GM12878 (cell line): Measurements from ENCODE around the gene MYMK. TPM values are rescaled to one million over a fixed set of nuclear protein-coding genes. Genes with fewer than 3 reads are reported as not detected.

Source experiments
- ATAC-seq: fragments of 200-7000 bp; cut with Tn5 transposase; 3 replicates; pipeline ENCODE4 v1.9.1; 2020; ENCODE audit warnings: mild to moderate bottlenecking, moderate library complexity
- BruUV-seq: library from RNA; stranded (reverse); fragments of 400-500 nt; replicated peaks from 2 replicates; lab custom pipeline; 2021; lab: Mats Ljungman, UMichigan
- CTCF ChIA-PET: fragments of 300-600 bp; sonication (Branson Sonifier 250); formaldehyde crosslinking; extraction: SDS; loops from one replicate; lab custom pipeline; 2021; ENCODE audit warnings: inconsistent platforms; lab: Yijun Ruan, JAX
- POLR2A ChIA-PET: fragments of 350-600 bp; formaldehyde crosslinking; extraction: SDS; loops from one replicate; lab custom pipeline; 2021; ENCODE audit warnings: inconsistent platforms; lab: Charles Lee
- RAD21 ChIA-PET: fragments of 300-600 bp; sonication (Branson Sonifier 250); formaldehyde crosslinking; loops from one replicate; lab custom pipeline; 2023; ENCODE audit warnings: antibody characterized with exemption; ENCODE audit not compliant: unreplicated experiment; lab: Charles Lee
- SMC1A ChIA-PET: fragments of 300-600 bp; sonication (Branson Sonifier 250); formaldehyde crosslinking; loops from one replicate; lab custom pipeline; 2023; ENCODE audit not compliant: unreplicated experiment, uncharacterized antibody; lab: Charles Lee
- DNase-seq: peaks from one replicate; pipeline ENCODE4 v3.0.0-alpha.2; 2011; ENCODE audit warnings: low read depth, low spot score
- FAIRE-seq: peaks from 3 replicates; lab custom pipeline; 2011; peaks lifted over from hg19 to GRCh38; lab: Jason Lieb, UNC
- H2AFZ ChIP-seq: 2 replicates; pipeline ENCODE4 v1.6.0; 2011; ENCODE audit warnings: low read depth, low read length, control low read depth; ENCODE audit not compliant: control insufficient read depth
- H3K27ac ChIP-seq: 2 replicates; pipeline ENCODE4 v1.5.1; 2011; ENCODE audit warnings: control low read depth; ENCODE audit not compliant: control insufficient read depth, insufficient read depth
- H3K27me3 ChIP-seq, 2 experiments: replicated peaks in 1 of 2; 2 replicates each; pipeline versions ENCODE4 v1.6.0 to v1.6.1; 2011; ENCODE audit warnings: low read length in 1 of 2; ENCODE audit not compliant: control insufficient read depth in 2 of 2, insufficient read depth in 2 of 2
- H3K36me3 ChIP-seq, 2 experiments: 2 replicates each; pipeline ENCODE4 v1.5.1; 2011; ENCODE audit warnings: low read length in 1 of 2; ENCODE audit not compliant: control insufficient read depth in 2 of 2, insufficient read depth in 2 of 2
- H3K4me1 ChIP-seq: 2 replicates; pipeline ENCODE4 v1.6.1; 2011; ENCODE audit warnings: mild to moderate bottlenecking, low read length, moderate library complexity, mixed read lengths; ENCODE audit not compliant: control insufficient read depth, insufficient read depth
- H3K4me2 ChIP-seq: 2 replicates; pipeline ENCODE4 v1.6.0; 2011; ENCODE audit warnings: control low read depth; ENCODE audit not compliant: control insufficient read depth, insufficient read depth
- H3K4me3 ChIP-seq: fragments of 200-600 bp; sonication (generic); 2 replicates; pipeline ENCODE4 v1.5.1; 2016
- H3K79me2 ChIP-seq: 2 replicates; pipeline ENCODE4 v1.6.0; 2011; ENCODE audit warnings: low read length; ENCODE audit not compliant: control insufficient read depth, insufficient read depth
- H3K9ac ChIP-seq: 2 replicates; pipeline ENCODE4 v1.8.0; 2011; ENCODE audit warnings: low read length, control low read depth, mixed read lengths; ENCODE audit not compliant: control insufficient read depth, insufficient read depth
- H3K9me3 ChIP-seq: replicated peaks from 3 replicates; pipeline ENCODE4 v1.5.1; 2011; ENCODE audit warnings: mild to moderate bottlenecking, low read length; ENCODE audit not compliant: control insufficient read depth, insufficient read depth
- H4K20me1 ChIP-seq: 2 replicates; pipeline ENCODE4 v1.6.0; 2011; ENCODE audit not compliant: control insufficient read depth, insufficient read depth
- CEBPB ChIP-seq, 2 experiments: fragments of 150-350 bp in 1 of 2; IDR thresholded peaks; 2 replicates each; pipeline ENCODE4 v1.6.1; 2012 to 2014; ENCODE audit warnings: low read depth in 2 of 2, low read length in 2 of 2, borderline replicate concordance in 1 of 2, inconsistent platforms in 1 of 2
- CHD2 ChIP-seq: IDR thresholded peaks from 2 replicates; pipeline ENCODE4 v1.6.1; 2011; ENCODE audit warnings: low read depth, low read length, improper control_type of control experiment, borderline replicate concordance
- CHD4 ChIP-seq: fragments of 200-600 bp; sonication (generic); IDR thresholded peaks from 2 replicates; pipeline ENCODE4 v1.6.1; 2016; ENCODE audit warnings: mild to moderate bottlenecking
- E4F1 ChIP-seq: fragments of 450-650 bp; IDR thresholded peaks from 2 replicates; pipeline ENCODE4 v1.6.1; 2018; ENCODE audit warnings: borderline replicate concordance, mild to moderate bottlenecking; ENCODE audit not compliant: partially characterized antibody
- HDAC2 ChIP-seq: fragments of 200-600 bp; sonication (generic); IDR thresholded peaks from 2 replicates; pipeline ENCODE4 v1.6.1; 2017
- KLF5 ChIP-seq: fragments of 450-650 bp; IDR thresholded peaks from 2 replicates; pipeline ENCODE4 v1.6.1; 2014; ENCODE audit warnings: mild to moderate bottlenecking; ENCODE audit not compliant: partially characterized antibody
- MLLT1 ChIP-seq: fragments of 450-650 bp; IDR thresholded peaks from 2 replicates; pipeline ENCODE4 v1.6.1; 2016; ENCODE audit warnings: mild to moderate bottlenecking
- MYB ChIP-seq: fragments of 150-350 bp; IDR thresholded peaks from 2 replicates; pipeline ENCODE4 v1.6.1; 2014; ENCODE audit warnings: mild to moderate bottlenecking, low read depth, low read length, borderline replicate concordance
- NFYA ChIP-seq: IDR thresholded peaks from 2 replicates; pipeline ENCODE4 v1.6.1; 2011; ENCODE audit warnings: low read depth, mild to moderate bottlenecking, low read length, improper control_type of control experiment, borderline replicate concordance
- PKNOX1 ChIP-seq: fragments of 450-650 bp; IDR thresholded peaks from 2 replicates; pipeline ENCODE4 v1.6.1; 2016; ENCODE audit warnings: mild to moderate bottlenecking
- RAD21 ChIP-seq: IDR thresholded peaks from 2 replicates; pipeline ENCODE4 v1.6.1; 2011; ENCODE audit warnings: mild to moderate bottlenecking, low read depth, low read length, moderate library complexity; ENCODE audit not compliant: insufficient read depth
- SMAD1 ChIP-seq: fragments of 450-650 bp; IDR thresholded peaks from 2 replicates; pipeline ENCODE4 v1.6.1; 2018; ENCODE audit warnings: mild to moderate bottlenecking, low read depth; ENCODE audit not compliant: partially characterized antibody
- SP1 ChIP-seq: IDR thresholded peaks from one replicate; pipeline ENCODE4 v1.6.1; 2011; ENCODE audit warnings: low read depth, low read length
- SREBF1 ChIP-seq: IDR thresholded peaks from 2 replicates; pipeline ENCODE4 v1.6.1; 2012; ENCODE audit warnings: mild to moderate bottlenecking, low read length
- TCF3 ChIP-seq: IDR thresholded peaks from 2 replicates; pipeline ENCODE4 v1.6.1; 2012; ENCODE audit warnings: low read depth, mild to moderate bottlenecking, low read length, borderline replicate concordance; ENCODE audit not compliant: insufficient read depth
- TCF7 ChIP-seq: IDR thresholded peaks from 2 replicates; pipeline ENCODE4 v1.6.1; 2014; ENCODE audit warnings: antibody characterized with exemption, borderline replicate concordance
- ZNF207 ChIP-seq: fragments of 450-650 bp; IDR thresholded peaks from 2 replicates; pipeline ENCODE4 v1.6.1; 2014; ENCODE audit warnings: antibody characterized with exemption, mild to moderate bottlenecking, borderline replicate concordance
- ZNF622 ChIP-seq: fragments of 450-650 bp; IDR thresholded peaks from 2 replicates; pipeline ENCODE4 v1.6.1; 2017; ENCODE audit warnings: mild to moderate bottlenecking, inconsistent platforms
- WGBS: methylation state at CpG from one replicate; pipeline ENCODE4 v1.1.6; 2016; ENCODE audit warnings: low lambda C conversion rate; ENCODE audit not compliant: insufficient replicate concordance, insufficient coverage; ENCODE audit errors: missing lambda C conversion rate; 5-methylcytosine and 5-hydroxymethylcytosine counted together
- in situ Hi-C: fragments of 300-500 bp; cut with MboI; formaldehyde crosslinking; loops from 9 replicates; pipeline ENCODE4 v1.14.3; 2018; ENCODE audit warnings: mixed read lengths
- intact Hi-C: fragments of 100-400 bp; cut with micrococcal nuclease; formaldehyde crosslinking; loops from one replicate; pipeline ENCODE4 v1.14.2; 2022; ENCODE audit not compliant: unreplicated experiment
- polyA plus RNA-seq, 11 experiments: library from polyadenylated mRNA; depleted of rRNA in 4 of 11; unstranded in 6 of 11; stranded (reverse) in 5 of 11; fragments of >200 nt; fragmentation: Nextera tagmentation in 4 of 11; fragmentation: Illumina TruSeq in 1 of 11; extraction: Ambion mirVana in 4 of 11; extraction: Trizol in 1 of 11; gene quantifications; 1 replicate in 1 of 11; 2 replicates in 10 of 11; pipeline versions ENCODE4 v1.2.1 to v1.2.3, GENCODE V29; 2011 to 2016; ENCODE audit warnings: inconsistent platforms in 2 of 11, missing spikeins in 2 of 11, low read depth in 1 of 11
- total RNA-seq, 4 experiments: library from RNA; depleted of rRNA in 3 of 4; stranded (reverse); fragments of >200 nt in 3 of 4; fragmentation: Illumina TruSeq in 1 of 4; extraction: Trizol in 1 of 4; gene quantifications; 2 replicates each; pipeline versions ENCODE4 v1.2.1 to v1.2.3, GENCODE V29; 2013 to 2021

The MYMK gene
- total and polyA plus RNA-seq, 10 of the 15 experiments (the other 5 are each of a cell fraction or from before 2014, with no cell fraction given): not detected

- ChIA-PET CTCF (no interaction called here), SMC1A (interaction anchor here (0.6 kb wide), 1 partner anchor 482 kb away, joined by 3 read pairs; no protein-coding TSS in a partner anchor), POLR2A (interaction anchor here (0.5 to 0.6 kb wide), 2 partner anchors 34 to 78 kb away, joined by 3 read pairs; partner anchors contain the start of gene CACFD1), RAD21 (no interaction called here)
- Histone ChIP-seq H4K20me1 (no peaks in the 10 kb centered on the region), H3K9me3 (no peaks in the 10 kb centered on the region), H3K27me3 (no peaks in the 10 kb centered on the region; a peak in 2 of 4 replicates), H2AFZ (no peak overlapping the region), H3K27ac (no peak overlapping the region), H3K36me3 (no peaks in the 10 kb centered on the region), H3K79me2 (no peaks in the 10 kb centered on the region), H3K4me3 (no peak overlapping the region), H3K4me1 (no peaks in the 10 kb centered on the region), H3K4me2 (no peak overlapping the region), H3K9ac (no peak overlapping the region)
- WGBS: 31% methylated on average over 11 of the region's 11 CpGs
- FAIRE-seq (no peak), ATAC-seq (no peak), DNase-seq (no peak)
- in situ Hi-C loops (no loop called here), intact Hi-C loops (no loop called here)
- TF ChIP-seq SP1: no peak
- TF ChIP-seq RAD21: no peak
- TF ChIP-seq ZNF207: no peak
- TF ChIP-seq NFYA: no peak
- no peak for TF ChIP-seq TCF3
- no peak for TF ChIP-seq CEBPB (IDR thresholded peaks at IDR 0.05; ENCODE audit: borderline replicate concordance in 1 of 2, low read depth in 2 of 2, low read length in 2 of 2)
- TF ChIP-seq CHD2: no peak
- TF ChIP-seq HDAC2: no peak
- TF ChIP-seq ZNF622: no peak
- no peak for TF ChIP-seq SMAD1
- TF ChIP-seq MYB: no peak
- no peak for TF ChIP-seq KLF5
- TF ChIP-seq MLLT1: no peak
- TF ChIP-seq CHD4: no peak
- no peak for TF ChIP-seq E4F1
- no peak for TF ChIP-seq PKNOX1
- no peak for TF ChIP-seq TCF7
- TF ChIP-seq SREBF1: no peak
- BruUV-seq: no TSS peak
Observed at GRCh38 chr9:133493428-133493827, 31.3 kb downstream of the MYMK start.
